Stomach (tissue), 4 donors: ENCODE measurements around the gene CES1.

Source experiments
- POLR2A ChIP-seq, 4 donors: fragments of 450-650 bp; IDR thresholded peaks; one replicate each; pipeline ENCODE4 v1.6.1; 2016; ENCODE audit warnings: antibody characterized with exemption in 4 of 4, control low read depth in 2 of 4, mild to moderate bottlenecking in 1 of 4, moderate library complexity in 1 of 4
- POLR2AphosphoS5 ChIP-seq, 3 donors: sonication (generic); formaldehyde crosslinking; IDR thresholded peaks; one replicate each; pipeline ENCODE4 v1.6.1; 2016; ENCODE audit warnings: antibody characterized with exemption in 3 of 3
- TF ChIP-seq, protein P1 (sequence below), 7 experiments: fragments of 450-650 bp in 4 of 7; fragments of 200-600 bp in 3 of 7; sonication (generic) in 3 of 7; IDR thresholded peaks; one replicate each; pipeline ENCODE4 v1.5.1; 2016 to 2019; ENCODE audit warnings: antibody characterized with exemption in 7 of 7, control low read depth in 2 of 7, mild to moderate bottlenecking in 1 of 7

DNA sequence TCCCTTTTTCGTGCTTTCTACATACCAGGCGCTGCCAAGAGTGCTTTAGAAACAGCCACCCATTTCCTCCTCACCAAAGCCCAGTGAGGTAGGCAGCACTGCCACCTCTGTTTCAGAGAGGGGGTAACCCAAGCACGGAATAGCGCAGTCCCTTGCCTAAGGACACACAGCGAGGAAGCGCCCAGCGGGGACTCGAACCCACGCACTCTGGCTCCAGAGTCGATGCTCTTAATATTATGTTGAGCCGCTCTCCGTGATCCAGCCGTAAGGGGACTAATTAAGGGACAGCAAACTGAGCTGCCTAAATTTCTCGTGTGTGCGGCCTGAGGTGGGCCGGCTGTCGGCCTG is 497 bp downstream of the CES1 start:
- TF ChIP-seq POLR2A (IDR thresholded peaks at IDR 0.05), result no peak
- TF ChIP-seq, protein P1, sequence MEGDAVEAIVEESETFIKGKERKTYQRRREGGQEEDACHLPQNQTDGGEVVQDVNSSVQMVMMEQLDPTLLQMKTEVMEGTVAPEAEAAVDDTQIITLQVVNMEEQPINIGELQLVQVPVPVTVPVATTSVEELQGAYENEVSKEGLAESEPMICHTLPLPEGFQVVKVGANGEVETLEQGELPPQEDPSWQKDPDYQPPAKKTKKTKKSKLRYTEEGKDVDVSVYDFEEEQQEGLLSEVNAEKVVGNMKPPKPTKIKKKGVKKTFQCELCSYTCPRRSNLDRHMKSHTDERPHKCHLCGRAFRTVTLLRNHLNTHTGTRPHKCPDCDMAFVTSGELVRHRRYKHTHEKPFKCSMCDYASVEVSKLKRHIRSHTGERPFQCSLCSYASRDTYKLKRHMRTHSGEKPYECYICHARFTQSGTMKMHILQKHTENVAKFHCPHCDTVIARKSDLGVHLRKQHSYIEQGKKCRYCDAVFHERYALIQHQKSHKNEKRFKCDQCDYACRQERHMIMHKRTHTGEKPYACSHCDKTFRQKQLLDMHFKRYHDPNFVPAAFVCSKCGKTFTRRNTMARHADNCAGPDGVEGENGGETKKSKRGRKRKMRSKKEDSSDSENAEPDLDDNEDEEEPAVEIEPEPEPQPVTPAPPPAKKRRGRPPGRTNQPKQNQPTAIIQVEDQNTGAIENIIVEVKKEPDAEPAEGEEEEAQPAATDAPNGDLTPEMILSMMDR (IDR thresholded peaks at IDR 0.05), result no peak
- no peak for TF ChIP-seq POLR2AphosphoS5 (IDR thresholded peaks at IDR 0.05)
